Uterus (tissue), 4 donors: ENCODE data around the gene ZNF275. TPM values are rescaled to one million over a fixed set of nuclear protein-coding genes. Genes with fewer than 3 reads are reported as not detected.

ENCODE experiments used
- DNase-seq, 2 donors: peaks; one replicate each; pipeline ENCODE4 v3.0.0-alpha.2; 2019 to 2020
- H3K27ac ChIP-seq, 2 donors: fragments of 200-600 bp; sonication (generic); 1 replicate in 1 of 2; 2 replicates in 1 of 2; pipeline ENCODE4 v1.5.1; 2016 to 2018
- H3K27me3 ChIP-seq, 2 donors: fragments of 200-600 bp; sonication (generic); one replicate each; pipeline ENCODE4 v1.5.1; 2018 to 2019; ENCODE audit warnings: control low read depth in 1 of 2
- H3K36me3 ChIP-seq, 2 donors: fragments of 200-600 bp; sonication (generic); one replicate each; pipeline ENCODE4 v1.5.1; 2019; ENCODE audit warnings: control low read depth in 1 of 2
- H3K4me1 ChIP-seq, 2 donors: fragments of 200-600 bp; sonication (generic); one replicate each; pipeline ENCODE4 v1.5.1; 2018 to 2019; ENCODE audit warnings: control low read depth in 1 of 2
- H3K4me3 ChIP-seq, 2 donors: fragments of 200-600 bp; sonication (generic); 1 replicate in 1 of 2; 2 replicates in 1 of 2; pipeline ENCODE4 v1.5.1; 2018 to 2019; ENCODE audit warnings: mild to moderate bottlenecking in 1 of 2
- H3K9me3 ChIP-seq, 2 donors: fragments of 200-600 bp; sonication (generic); one replicate each; pipeline ENCODE4 v1.5.1; 2019; ENCODE audit warnings: control low read depth in 1 of 2
- POLR2A ChIP-seq, 2 donors: fragments of 450-650 bp; IDR thresholded peaks; one replicate each; pipeline ENCODE4 v1.6.1; 2016; ENCODE audit warnings: antibody characterized with exemption in 2 of 2, mild to moderate bottlenecking in 1 of 2, moderate library complexity in 1 of 2
- intact Hi-C: fragments of 100-400 bp; cut with DNase I; formaldehyde crosslinking; loops from one replicate; pipeline ENCODE4 v1.15.1; 2023; ENCODE audit warnings: low total_unique reads
- total RNA-seq, 4 donors: library from RNA; depleted of rRNA in 3 of 4; stranded (reverse); fragments of >200 nt in 3 of 4; gene quantifications; one replicate each; pipeline versions ENCODE4 v1.1.0 to v1.2.4, GENCODE V29; 2014 to 2023
- TF ChIP-seq, protein P1 (sequence below), 4 experiments: fragments of 200-600 bp in 2 of 4; fragments of 450-650 bp in 2 of 4; sonication (generic) in 2 of 4; IDR thresholded peaks; one replicate each; pipeline ENCODE4 v1.5.1; 2016 to 2019; ENCODE audit warnings: antibody characterized with exemption in 4 of 4, mild to moderate bottlenecking in 2 of 4, moderate library complexity in 1 of 4
- donor health status: DM: yes; HTN: yes; CAD: no.

The ZNF275 gene
- total RNA-seq, 4 donors from 2014 or later = 4.9 to 18.3 (median 11.2) TPM

DNA sequence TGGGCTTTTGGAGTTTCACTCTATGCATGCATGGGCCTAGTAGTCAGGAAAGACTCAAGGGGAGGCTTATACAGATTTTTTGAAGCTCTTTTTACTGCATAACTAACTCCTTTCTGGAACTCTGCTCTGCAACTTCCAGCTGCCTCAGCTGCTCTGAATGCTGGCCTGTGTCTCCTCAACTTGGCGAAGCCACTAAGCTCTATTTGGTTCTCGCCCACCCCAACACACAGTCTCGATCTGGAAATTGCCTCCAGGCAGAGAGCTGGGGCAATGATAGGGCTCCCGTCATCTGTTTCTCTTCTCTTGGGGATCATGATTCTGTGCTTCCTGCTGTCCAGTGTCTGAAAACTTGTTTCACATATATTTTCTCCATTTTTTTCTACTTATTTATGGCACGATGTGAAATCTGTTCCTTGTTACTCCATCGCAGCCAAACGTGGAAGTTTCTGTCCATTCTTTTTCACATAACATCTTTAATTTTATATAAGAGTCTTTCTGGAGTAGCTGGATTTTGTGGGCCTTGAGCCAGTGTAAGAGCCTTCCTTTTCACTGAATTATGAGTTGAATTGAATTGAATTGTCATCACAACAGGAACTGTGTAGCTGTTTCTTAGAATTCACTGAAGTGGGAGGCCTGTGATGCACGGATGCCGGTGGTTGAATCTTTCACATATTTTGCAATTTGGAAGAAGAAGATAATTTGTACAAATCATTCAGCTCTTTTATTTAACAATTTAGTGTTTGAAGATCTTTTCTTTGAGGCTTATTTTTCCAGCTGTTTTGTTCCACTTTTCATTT is 9.0 kb downstream of the ZNF275 start:
- intact Hi-C loops = no loop called here
- no peak for TF ChIP-seq POLR2A (IDR thresholded peaks at IDR 0.05)
- TF ChIP-seq, protein P1, sequence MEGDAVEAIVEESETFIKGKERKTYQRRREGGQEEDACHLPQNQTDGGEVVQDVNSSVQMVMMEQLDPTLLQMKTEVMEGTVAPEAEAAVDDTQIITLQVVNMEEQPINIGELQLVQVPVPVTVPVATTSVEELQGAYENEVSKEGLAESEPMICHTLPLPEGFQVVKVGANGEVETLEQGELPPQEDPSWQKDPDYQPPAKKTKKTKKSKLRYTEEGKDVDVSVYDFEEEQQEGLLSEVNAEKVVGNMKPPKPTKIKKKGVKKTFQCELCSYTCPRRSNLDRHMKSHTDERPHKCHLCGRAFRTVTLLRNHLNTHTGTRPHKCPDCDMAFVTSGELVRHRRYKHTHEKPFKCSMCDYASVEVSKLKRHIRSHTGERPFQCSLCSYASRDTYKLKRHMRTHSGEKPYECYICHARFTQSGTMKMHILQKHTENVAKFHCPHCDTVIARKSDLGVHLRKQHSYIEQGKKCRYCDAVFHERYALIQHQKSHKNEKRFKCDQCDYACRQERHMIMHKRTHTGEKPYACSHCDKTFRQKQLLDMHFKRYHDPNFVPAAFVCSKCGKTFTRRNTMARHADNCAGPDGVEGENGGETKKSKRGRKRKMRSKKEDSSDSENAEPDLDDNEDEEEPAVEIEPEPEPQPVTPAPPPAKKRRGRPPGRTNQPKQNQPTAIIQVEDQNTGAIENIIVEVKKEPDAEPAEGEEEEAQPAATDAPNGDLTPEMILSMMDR (IDR thresholded peaks at IDR 0.05) = no peak
- no peaks in the 10 kb centered on the region for H3K36me3 ChIP-seq
- H3K9me3 ChIP-seq = no peaks in the 10 kb centered on the region
- DNase-seq = no peak
- H3K27ac ChIP-seq = no peak overlapping the region
- H3K4me1 ChIP-seq = no peaks in the 10 kb centered on the region
- no peak overlapping the region for H3K4me3 ChIP-seq
- H3K27me3 ChIP-seq = no peaks in the 10 kb centered on the region

DNA sequence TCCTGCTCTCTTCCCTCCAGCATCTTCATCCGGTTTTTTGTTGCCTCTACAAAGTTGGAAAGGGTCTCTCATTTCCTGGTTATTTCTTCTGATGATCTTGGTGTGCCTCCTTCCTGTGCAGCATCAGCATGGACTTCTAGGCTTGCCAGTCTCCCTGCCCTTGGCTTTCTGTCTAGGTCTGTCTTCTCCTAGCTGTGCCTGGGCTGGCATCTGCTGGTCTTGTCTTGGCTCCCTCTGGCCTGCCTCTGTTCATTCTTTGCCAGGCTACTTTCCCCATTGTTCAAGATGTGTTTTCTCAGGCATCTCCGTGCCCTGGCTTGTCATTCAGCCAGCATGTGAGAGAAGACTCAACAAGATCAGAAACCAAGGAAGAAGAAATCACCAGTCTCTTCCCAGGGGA is 9.7 kb downstream of the ZNF275 start:
- Histone ChIP-seq H3K27me3 (no peaks in the 10 kb centered on the region), H3K36me3 (no peaks in the 10 kb centered on the region), H3K4me1 (no peaks in the 10 kb centered on the region), H3K9me3 (no peaks in the 10 kb centered on the region), H3K27ac (no peak overlapping the region), H3K4me3 (no peak overlapping the region)
- no peak for DNase-seq
- TF ChIP-seq POLR2A (IDR thresholded peaks at IDR 0.05) = no peak
- TF ChIP-seq, protein P1 (IDR thresholded peaks at IDR 0.05) = no peak
- intact Hi-C loops = no loop called here

DNA sequence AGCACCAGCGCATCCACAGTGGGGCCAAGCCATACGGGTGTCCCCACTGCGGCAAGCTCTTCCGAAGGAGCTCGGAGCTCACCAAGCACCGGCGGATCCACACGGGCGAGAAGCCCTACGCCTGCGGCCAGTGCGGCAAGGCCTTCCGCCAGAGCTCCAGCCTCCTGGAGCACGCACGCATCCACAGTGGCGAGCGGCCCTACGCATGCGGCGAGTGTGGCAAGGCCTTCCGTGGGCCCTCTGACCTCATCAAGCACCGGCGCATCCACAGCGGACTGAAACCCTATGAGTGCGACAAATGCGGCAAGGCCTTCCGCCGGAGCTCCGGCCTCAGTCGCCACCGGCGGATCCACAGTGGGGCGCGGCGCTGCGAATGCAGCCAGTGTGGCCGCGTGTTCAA is 13.6 kb downstream of the ZNF275 start:
- no peak overlapping the region for H3K27ac ChIP-seq
- no peaks in the 10 kb centered on the region for H3K4me1 ChIP-seq
- no peak for TF ChIP-seq POLR2A (IDR thresholded peaks at IDR 0.05)
- TF ChIP-seq, protein P1 (IDR thresholded peaks at IDR 0.05) = no peak
- DNase-seq = no peak
- H3K27me3 ChIP-seq = no peaks in the 10 kb centered on the region
- no peaks in the 10 kb centered on the region for H3K36me3 ChIP-seq
- H3K4me3 ChIP-seq = no peak overlapping the region
- intact Hi-C loops = no loop called here
- H3K9me3 ChIP-seq = no peaks in the 10 kb centered on the region

DNA sequence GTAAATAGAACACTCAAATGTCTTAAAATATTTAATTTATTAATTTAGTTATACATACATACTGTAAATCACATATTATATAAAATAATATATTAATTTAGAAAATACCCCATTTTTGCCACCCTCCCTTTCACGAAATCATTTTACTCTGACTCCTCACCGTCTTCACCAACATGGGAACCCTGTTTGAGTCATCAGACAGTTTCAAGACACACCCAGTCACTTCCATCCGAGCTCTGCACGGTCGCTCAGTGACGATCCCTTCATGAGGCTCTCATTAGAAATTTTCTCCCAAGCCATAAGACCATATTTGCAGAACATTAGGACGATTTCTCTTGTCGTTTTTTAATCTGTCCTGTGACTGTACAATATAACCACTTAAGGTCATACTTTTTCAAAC is 14.5 kb downstream of the ZNF275 start:
- Histone ChIP-seq H3K27me3 (no peaks in the 10 kb centered on the region), H3K27ac (no peak overlapping the region), H3K4me3 (no peak overlapping the region), H3K4me1 (no peaks in the 10 kb centered on the region), H3K36me3 (no peaks in the 10 kb centered on the region), H3K9me3 (no peaks in the 10 kb centered on the region)
- no peak for DNase-seq
- TF ChIP-seq, protein P1 (IDR thresholded peaks at IDR 0.05) = no peak
- TF ChIP-seq POLR2A (IDR thresholded peaks at IDR 0.05) = no peak
- intact Hi-C loops = no loop called here

DNA sequence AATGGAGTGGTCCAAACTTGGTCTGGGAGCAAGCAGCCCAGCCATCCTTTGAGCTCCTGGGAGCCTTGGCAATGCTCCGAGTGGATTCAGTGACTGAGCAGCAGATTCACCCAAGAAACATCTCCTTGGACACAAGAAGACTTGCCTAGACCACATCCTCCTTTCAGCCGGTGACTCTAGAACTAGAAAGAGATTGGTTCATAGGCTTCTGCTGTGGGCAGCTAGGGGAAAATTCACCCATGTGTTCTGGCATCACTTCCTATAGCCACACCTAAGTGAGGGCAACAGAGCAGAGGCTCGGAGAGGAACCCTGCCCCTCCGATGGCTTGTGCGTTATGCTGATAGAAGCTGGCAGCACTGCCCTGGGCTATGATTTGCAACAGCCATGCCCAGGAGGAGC is 16.0 kb downstream of the ZNF275 start:
- Histone ChIP-seq H3K9me3 (no peaks in the 10 kb centered on the region), H3K4me3 (no peak overlapping the region), H3K27ac (no peak overlapping the region), H3K27me3 (no peaks in the 10 kb centered on the region), H3K4me1 (no peaks in the 10 kb centered on the region), H3K36me3 (no peaks in the 10 kb centered on the region)
- intact Hi-C loops = no loop called here
- TF ChIP-seq, protein P1 (IDR thresholded peaks at IDR 0.05) = no peak
- no peak for TF ChIP-seq POLR2A (IDR thresholded peaks at IDR 0.05)
- DNase-seq = no peak
